ENCODE measurements around the gene FAM228A. TPM values are rescaled to one million over a fixed set of nuclear protein-coding genes. Genes with fewer than 3 reads are reported as not detected.

Gene FAM228A
- not detected in 5 replicates for total RNA-seq (2022; extraction: Qiagen RNA extraction)

GRCh38 chr2:24174851-24175277 lies at the start of gene FAM228A:
Gene FAM228A (plus strand): TSS chr2:24175053. CDS start chr2:24175481, 428 bp downstream.

Other genes starting within 250 kb of the FAM228A start
- 5.9 to 8.5 TPM (median 7.2 TPM) in 5 replicates for gene ATAD2B, start 247.9 kb upstream of the FAM228A start, total RNA-seq (2022; extraction: Qiagen RNA extraction)
- 20.9 to 25.5 TPM (median 22.7 TPM) in 5 replicates for gene UBXN2A, start 234.6 kb upstream of the FAM228A start, total RNA-seq (2022; extraction: Qiagen RNA extraction)
- 0.18 to 0.84 TPM (median 0.52 TPM) in 5 replicates for gene MFSD2B, start 165.0 kb upstream of the FAM228A start, total RNA-seq (2022; extraction: Qiagen RNA extraction)
- 12.7 to 15.7 TPM (median 14.7 TPM) in 5 replicates for gene WDCP, start 127.7 kb upstream of the FAM228A start, total RNA-seq (2022; extraction: Qiagen RNA extraction)
- gene FKBP1B, start 125.3 kb upstream of the FAM228A start, total RNA-seq (2022; extraction: Qiagen RNA extraction): 10.6 to 13.7 TPM (median 13.1 TPM) in 5 replicates
- 158 to 181 TPM (median 175 TPM) in 5 replicates for gene SF3B6, start 98.7 kb upstream of the FAM228A start, total RNA-seq (2022; extraction: Qiagen RNA extraction)
- 257 to 305 TPM (median 269 TPM) in 5 replicates for gene TP53I3, start 90.2 kb upstream of the FAM228A start, total RNA-seq (2022; extraction: Qiagen RNA extraction)
- 1.7 to 2.3 TPM (median 1.8 TPM) in 5 replicates for gene PFN4, start 51.7 kb upstream of the FAM228A start, total RNA-seq (2022; extraction: Qiagen RNA extraction)
- gene FAM228B, start 51.6 kb upstream of the FAM228A start, total RNA-seq (2022; extraction: Qiagen RNA extraction): 1.6 to 2.2 TPM (median 1.9 TPM) in 5 replicates
- gene ITSN2, start 185.5 kb downstream of the FAM228A start, total RNA-seq (2022; extraction: Qiagen RNA extraction): 15.2 to 25.7 TPM (median 21.4 TPM) in 5 replicates